C1 segment of cervical spinal cord (tissue), 14 donors: ENCODE results near the gene CR1L.
"Not testable (repeated sequence)": the region's sequence is repeated elsewhere in the genome, so short reads cannot be mapped to it uniquely, and the experiment has no call there.

Experiments
- DNase-seq, 14 donors: peaks; one replicate each; lab custom pipeline; 2025; lab: John Stamatoyannopoulos, UW

CR1L gene

DNA sequence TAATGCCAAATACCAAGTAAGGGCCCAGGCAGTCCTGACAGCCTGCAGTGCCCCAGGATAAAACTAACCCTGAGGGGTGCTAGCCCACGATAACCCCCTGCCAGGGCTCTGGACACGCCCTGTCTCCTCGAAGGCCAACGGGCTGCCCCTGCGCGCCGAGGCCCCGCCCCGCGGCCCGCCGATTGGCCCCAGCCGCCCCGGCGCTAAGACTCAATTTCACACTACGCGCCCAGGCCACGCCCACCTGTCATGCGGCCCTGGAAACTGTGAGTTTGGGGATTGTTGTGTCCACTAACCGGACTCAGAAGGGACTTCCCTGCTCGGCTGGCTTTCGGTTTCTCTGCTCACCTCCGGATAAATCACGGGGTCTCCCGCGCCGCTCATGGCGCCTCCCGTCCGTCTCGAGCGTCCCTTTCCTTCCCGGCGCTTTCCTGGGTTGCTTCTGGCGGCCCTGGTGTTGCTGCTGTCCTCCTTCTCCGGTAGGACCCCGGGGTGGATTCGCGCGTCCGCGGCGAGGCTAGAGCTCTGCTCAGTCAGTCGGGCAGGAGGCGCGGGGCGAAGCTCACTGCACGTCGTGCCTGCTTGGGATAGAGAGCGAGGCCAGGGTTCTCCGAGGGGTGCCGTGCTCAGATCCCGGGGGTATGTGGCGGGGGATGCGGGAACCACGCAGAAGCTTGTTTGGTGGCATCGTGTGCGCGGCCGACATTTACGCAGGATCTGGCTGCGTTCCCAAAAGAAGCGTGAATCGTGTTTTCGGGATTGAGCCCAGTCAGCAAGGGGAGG is at the start of gene CR1L:
Gene CR1L, plus strand, starts transcription at position 282 of the 783 bp plus-strand sequence. Its CDS starts 101 bp downstream, at position 383.
- peak in 12 of 14 donors; percentile 10 to 74 (median 40) for DNase-seq

DNA sequence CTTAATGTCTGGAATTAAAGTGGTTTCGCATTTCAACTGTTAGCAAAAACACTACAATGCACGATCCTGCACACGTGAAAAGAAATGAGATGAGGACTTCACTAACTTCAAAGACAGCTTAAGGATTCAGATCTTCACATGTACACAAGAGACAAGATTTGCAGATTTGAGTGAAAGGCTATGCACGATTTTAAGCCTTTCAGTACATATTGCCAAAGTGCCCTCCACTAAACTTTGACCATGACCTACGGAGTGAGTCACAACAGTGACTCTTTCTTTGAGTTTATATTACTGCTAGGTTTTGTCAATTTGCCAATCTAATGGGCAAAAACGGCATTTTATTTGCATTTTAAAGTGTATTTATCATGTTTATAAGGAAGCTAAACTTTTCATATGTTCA is 41.2 kb upstream of the CR1L start:
- DNase-seq, result no peak

DNA sequence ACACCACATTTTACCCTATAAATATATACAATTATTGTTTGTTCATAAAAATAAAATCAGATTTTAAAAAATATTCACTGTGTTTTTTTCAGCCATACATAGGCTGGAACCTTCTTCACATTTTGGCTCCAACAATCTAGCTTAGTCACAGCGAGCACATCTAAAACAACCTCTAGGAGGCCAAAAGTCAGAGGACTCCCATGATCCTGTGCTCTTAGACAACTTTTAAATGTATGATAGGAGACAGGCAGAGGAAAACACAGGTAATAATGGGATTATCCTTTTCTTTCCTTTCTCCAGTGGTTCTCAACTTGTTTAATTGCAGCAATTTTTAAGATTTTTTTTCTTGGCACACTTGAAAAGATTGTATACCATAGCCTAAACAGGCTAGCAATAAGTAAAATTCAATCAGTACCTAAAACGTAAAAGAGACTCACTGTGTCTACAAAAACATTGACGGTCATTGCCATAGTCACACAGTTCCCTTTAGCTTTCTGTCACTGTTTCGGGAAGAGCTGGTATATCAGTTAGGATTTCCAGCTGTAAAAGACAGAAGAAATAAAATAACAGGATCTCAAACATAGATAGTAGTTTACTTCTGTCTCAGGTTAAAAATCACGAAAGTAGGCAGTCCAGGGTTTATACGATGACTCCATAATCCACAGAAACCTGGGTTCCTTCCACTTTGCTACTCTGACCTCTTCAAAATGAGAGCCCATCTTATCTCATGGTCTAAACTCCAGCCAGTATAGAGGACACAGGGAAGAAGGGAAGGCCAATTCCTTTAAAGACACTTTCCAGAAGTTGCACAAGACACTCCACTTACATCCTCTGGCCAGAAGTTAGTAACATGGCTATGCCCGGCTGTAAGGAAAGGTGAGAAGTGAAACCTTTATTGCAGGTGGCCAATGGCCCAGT is 39.2 kb upstream of the CR1L start:
- DNase-seq, result no peak

DNA sequence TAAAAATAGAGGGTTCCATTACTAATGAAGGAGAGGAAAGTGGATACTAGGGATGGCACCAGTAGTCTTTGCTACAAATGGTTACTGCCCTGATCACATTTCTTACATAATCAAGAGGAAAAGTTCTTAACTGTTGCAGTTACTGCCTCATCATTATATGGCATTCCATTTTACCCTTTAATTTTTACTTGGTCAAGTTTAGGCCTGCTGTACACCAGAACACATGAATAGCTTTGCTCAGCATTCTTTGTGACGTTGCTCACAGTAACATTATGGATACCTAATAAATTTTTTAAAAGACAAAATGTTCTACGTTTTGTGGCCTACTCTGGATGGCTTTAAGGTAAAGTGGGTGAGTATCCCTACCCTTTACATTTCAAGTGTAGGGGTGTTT is 38.6 kb upstream of the CR1L start:
- no peak for DNase-seq

DNA sequence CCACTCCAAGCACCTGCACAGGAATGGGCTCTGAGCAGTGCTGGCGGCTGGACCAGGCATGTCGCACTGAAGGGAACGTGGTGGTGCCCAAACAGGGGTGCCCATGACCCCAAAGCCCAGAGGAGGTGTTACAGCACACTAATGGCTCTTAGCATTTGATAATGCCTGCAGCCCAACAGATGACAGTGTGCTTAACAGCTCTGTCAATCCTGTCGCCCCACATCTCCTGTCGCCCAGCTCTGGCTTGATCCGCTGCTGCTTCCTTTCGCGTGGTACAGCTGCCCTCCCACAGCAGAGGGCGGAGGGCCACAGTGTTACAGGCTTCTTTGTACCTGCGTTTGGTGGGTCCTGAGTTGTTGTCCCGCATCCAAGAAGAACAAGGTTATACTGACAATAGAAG is 32.2 kb upstream of the CR1L start:
- no peak for DNase-seq

DNA sequence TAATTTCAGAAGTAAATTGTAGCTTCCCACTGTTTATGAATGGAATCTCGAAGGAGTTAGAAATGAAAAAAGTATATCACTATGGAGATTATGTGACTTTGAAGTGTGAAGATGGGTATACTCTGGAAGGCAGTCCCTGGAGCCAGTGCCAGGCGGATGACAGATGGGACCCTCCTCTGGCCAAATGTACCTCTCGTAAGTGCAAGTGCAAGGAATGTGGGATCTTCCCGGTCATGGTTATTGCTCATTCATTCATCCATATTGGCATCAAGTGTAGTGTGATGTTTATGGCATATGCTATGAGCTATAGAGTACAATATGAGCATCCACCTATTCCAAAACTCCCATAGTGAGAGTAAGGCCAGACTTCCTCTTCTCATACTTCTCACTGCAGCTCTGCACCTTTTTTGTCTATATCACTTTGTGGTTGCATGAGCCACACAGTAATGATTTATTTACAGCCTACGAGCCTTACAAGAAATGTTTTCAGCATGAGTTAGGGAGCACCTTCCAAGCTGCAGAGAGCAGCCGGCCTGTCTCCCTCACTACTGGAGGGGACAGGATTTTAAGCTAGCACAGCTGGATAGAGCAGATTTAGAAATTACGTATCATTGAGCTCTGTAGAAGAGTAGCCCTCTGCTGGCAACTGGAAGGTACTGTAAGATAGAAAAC is 24.9 kb upstream of the CR1L start:
- peak in 7 of 14 donors; percentile 0 to 34 (median 9) for DNase-seq

DNA sequence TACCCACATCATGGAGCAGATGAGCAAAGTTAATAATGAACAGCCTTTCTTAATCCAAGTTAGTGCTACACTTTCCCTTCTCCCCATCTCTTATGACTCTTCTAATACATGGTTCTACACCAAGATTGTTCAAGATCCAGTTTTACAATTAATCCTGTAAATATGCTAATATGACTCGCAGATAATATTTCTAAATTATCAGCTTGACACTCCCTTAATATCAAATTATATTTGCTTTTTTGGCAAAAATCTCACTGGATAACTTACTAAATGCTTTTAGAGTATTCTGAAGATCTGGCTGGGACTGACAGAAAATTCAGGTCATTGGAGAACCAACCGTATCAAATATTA is 24.4 kb upstream of the CR1L start:
- no peak for DNase-seq

DNA sequence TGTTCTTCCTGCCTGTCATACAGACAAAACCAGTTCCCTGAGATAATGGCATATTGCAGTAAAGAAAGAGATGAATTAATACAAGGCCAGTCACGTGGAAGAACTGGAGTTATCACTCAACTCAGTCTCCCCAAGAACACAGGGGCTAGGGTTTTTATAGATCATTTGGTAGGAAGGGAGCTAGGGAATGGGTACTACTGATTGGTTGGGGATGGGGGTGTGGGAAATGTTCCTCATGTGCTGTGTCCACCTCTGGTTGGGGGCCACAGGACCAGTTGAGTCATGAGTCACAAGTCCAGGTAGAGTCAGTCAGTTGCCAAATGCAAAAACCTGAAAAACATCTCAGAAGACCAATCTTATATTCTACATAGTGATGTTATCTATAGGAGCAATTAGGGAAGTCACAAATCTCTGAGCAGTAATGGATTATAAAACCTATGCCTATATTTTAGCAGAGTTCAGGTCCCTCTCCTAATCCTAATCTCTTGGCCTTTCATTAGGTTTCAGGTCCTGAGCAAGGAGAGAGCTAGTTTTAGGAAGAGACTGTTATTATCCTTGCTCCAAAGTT is 19.3 kb upstream of the CR1L start:
- DNase-seq, result not testable (repeated sequence)

DNA sequence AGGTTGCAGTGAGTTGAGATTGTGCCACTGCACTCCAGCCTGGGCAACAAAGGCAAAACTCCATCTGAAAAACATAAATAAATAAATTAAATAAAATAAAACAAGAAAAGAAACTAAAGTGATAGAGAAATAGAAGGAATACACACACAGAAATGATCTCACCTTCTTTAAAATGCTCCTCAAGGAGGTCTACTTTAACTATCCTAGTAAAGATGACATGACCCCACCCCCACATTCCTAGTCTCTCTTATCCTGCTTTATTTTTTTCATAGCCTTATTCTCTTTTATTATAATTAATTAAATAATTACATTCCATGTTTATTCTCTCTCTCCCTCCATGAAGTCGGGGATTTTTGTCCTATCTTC is 18.0 kb upstream of the CR1L start:
- DNase-seq, result no peak

DNA sequence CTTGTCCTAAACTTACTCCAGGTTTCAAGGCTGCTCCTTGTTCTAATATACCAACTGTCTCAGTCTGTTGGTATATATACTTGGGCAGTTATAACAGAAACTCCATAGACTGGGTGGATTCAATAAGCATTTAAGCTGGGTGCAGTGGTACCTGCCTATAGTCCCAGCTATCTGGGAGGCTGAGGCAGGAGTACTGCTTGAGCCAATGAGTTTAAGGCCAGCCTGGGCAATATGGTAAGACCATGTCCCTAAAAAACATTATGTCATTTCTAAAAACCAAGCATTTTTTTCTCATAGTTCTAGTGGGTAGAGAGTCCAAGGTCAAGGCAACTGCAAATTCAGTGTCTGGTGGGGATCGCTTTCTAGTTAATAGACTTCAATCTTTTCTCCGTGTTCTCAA is 17.4 kb upstream of the CR1L start:
- no peak for DNase-seq

DNA sequence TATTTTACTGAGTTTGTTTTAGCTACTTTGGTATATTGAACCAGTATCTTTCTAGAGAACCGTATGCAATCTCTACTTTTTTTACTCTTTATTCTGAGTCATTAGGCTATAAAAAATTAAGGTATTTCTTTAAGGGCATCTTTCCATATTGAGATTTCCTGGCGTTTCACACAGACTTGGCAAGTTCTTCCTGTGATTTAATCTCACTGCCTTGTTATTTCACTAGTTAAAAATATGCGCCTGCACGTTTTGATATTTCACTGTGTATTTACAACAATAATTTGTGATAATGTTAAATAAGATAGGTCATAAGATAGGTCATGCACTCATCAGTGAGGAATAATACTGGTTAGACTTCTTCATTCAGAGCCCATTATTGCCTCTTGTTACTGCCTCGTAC is 16.2 kb upstream of the CR1L start:
- no peak for DNase-seq

DNA sequence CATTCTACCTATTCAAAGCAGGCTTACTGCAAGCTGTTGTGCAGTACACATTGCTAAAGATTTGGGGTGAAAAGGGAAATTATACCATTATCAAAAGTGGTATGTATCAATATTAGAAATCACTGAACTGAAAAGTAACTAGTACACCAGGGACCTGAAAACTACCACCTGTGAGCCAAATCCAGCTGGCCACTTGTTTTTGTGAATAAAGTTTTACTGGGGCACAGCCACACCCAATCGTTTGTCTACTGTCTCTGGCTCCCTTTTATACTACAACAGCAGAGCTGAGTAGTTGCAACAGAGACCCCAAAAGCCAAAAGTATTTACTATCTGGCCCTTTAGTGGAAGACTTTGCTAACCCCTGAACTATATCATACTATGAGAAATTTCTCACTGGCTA is 13.8 kb upstream of the CR1L start:
- DNase-seq, result no peak

DNA sequence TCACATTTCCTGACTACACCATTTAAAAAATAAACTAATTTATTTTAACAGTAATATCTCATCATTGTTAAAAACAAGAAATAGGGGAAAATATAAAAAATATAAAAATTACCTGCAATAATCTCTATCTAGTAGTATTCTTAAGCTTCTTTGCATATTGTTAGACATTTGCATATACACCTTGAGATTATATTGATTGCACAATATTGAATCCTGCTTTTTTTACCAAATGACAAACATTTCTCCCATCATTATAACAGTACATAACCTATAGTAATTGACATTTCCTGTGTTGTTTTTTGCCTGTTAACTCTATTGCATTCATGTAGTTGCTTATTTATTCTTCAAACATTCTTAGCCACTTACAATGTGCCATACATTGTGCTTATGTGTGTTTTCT is 11.7 kb upstream of the CR1L start:
- no peak for DNase-seq

DNA sequence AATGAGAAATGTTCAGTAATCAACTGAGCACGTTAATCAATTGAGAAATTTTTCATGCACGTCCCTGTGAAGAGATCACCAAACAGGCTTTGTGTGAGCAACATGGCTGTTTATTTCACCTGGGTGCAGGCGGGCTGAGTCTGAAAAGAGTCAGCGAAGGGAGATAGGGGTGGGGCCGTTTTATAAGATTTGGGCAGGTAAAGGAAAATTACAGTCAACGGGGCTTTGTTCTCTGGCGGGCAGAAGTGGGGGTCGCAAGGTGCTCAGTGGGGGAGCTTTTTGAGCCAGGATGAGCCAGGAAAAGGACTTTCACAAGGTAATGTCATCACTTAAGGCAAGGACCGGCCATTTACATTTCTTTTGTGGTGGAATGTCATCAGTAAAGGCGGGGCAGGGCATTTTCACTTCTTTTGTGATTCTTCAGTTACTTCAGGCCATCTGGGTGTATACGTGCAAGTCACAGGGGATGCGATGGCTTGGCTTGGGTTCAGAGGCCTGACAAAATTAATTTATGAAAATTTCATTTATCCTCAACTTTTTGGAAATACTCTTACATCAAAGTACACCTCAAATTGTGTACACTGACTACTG is 11.1 kb upstream of the CR1L start:
- DNase-seq, result not testable (repeated sequence)

DNA sequence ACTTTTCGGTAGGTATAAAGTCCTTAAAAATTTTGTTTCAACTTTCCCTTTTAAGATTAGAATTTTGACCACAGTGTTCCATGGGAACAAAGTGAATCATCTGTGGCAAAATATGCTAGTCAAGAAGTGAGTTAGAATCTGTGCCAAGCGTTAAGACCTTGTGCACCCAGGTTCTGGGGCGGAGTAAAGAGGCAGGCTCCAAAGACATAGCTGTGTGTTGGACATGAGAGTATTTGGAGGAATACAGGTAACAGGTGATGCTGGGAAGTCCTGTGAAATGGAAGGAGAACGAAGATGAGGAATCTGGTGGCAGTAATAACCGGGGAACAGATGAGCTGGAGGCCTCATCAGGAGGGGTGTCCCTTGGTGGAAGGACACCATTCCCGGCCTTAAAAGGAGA is 10.6 kb upstream of the CR1L start:
- not testable (repeated sequence) for DNase-seq

DNA sequence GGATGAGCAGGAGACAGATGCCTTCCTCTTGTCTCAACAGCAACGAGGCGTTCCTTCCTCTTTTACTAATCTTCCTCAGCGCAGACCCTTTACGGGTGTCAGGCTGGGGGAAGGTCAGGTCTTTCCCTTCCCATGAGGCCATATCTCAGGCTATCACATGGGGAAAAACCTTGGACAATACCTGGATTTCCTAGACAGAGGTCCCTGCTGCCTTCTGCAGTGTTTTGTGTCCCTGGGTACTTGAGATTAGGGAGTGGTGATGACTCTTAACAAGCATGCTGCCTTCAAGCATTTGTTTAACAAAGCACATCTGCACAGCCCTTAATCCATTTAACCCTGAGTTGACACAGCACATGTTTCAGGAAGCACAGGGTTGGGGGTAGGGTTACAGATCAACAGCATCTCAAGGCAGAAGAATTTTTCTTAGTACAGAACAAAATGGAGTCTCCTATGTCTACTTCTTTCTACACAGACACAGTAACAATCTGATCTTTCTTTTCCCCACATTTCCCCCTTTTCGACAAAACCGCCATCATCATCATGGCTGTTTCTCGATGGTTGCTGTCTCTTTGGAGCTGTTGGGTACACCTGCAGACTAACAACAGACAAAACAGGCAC is 9.3 kb upstream of the CR1L start:
- DNase-seq, result not testable (repeated sequence)

DNA sequence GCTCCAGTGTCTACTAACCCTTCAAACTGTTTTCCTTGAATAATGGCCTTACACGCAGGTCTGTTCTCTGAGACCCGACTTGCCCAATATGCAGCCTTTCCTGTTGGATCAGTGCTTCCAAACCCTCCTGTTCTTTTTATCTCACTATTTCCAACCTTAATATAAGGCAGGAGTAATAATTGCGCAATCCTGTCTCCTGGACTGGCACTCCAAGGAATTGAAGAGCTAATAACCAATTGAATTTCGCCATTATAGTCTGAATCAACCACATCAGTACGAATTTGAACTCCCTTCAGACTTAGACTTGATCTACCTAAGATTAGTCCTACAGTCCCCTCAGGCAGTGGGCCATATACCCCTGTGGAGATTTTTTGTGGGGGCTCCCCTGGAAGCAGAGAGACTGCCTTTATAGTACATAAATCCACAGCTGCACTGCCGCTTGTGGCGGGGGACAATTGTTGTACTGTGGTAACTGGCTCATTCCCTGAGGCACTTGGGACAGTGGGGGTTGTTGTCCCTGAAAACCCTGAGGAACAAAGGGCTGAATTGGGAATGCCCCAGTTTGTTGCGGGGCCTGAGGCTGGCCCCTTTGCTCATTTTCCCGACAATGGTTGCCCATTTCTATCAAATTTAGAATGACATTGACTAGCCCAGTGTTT is 6.3 kb upstream of the CR1L start:
- DNase-seq, result peak in 8 of 14 donors; percentile 2 to 40 (median 22)

DNA sequence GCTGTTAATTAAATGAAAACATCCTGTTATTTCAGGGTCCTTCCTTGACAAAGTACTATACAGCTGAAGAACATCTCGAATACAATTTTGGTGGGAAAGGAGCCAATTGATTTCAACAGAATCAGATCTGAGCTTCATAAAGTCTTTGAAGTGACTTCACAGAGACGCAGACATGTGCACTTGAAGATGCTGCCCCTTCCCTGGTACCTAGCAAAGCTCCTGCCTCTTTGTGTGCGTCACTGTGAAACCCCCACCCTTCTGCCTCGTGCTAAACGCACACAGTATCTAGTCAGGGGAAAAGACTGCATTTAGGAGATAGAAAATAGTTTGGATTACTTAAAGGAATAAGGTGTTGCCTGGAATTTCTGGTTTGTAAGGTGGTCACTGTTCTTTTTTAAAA is 5.6 kb upstream of the CR1L start:
- DNase-seq, result not testable (repeated sequence)

DNA sequence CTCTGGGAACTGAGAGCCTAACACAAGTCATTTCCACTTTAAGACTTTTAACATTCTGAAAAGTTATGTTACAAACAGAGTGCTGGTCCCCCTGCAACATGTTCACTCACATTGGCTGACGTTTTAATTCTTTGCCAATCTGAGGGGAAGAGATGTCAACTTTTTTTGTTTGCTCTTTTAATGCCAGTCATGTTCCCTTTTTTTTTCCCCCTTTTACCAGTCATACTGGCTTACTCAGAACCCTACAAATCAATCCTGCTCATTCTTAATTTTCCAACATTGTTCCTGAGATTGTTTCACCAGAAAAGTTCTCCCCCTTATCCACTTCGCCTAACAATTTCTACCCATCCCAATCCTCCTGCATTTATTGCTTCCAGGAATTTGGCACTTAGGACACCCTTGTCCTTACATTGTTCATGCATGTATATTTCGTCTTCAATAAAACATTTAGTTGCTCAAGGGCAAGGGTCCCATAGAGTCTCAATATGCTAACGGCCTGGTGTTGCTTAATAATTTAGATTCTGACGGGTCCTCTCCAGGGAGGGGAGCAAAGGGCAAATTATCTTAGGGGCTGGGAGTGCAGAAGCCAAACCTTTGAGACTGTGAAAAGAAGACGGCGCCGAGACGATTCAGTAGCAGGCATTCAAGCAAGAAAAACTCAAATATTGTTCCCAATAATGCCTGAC is 624 bp upstream of the CR1L start:
- no peak for DNase-seq

DNA sequence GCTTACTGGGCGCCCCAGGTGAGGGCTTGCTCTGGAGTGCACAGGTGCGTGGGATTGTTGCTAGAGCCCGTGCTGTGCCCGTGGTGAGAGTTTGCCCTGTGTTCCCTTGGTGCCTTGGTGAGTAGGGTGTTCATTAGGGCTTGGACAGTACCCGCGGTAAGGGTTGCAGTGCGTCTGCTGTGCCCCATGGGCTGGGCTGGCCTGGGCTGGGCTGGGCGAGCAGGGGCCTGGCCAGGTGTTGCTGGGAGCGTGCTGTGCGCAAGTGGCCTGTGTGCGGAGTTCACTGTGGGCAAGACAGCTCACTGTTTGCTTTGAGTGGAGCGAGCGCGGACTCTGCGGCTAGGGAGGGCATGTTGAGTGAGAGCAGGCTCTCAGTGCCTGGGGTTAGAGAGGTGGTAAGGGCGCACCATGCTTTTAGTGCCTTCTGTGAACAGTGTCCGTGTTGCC is 725 bp downstream of the CR1L start:
- no peak for DNase-seq
